Measurements from ENCODE around the gene SLPI.

Gene SLPI

DNA sequence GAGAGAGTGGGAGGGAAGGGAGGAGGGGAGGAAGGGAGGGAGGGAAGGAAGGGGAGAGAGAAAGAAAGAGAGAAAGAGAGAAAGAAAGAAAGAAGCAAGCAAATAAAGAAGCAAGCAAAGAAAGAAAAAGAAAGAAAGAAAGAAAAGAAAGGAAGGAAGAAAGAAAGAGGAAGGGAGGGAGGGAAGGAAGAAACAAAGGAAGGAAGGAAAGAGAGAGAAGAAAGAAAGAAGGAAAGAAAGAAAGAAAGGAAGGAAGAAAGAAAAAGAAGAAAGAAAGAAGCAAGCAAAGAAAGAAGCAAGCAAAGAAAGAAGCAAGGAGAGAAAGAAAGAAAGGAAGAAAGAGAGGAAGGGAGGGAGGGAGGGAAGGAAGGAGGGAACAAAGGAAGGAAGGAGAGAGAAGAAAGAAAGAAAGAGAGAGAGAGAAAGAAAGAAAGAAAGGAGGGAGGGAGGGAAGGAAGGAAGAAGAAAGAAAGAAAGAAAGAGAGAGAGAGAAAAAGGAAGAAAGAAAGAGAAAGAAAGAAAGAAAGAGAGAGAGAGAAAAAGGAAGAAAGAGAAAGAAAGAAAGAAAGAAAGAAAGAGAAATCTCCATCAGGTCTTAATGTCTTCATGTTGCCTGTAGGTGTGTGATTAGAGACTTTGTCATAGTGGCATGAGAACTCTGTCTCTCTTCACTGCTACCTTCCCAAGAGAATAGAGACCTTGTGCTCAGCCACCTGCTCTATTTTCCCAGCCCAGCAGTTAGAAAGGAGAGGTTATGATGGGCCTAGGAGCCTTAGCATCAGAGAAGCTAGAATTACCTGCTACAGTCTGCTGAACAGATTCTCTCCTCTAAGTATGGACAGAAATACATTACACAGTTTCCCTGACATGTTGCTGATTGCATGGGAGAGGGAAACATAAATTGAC lies 42.5 kb downstream of the SLPI start:
- no peak for DNase-seq

GRCh38 chr20:45209924-45210323 lies 44.4 kb downstream of the SLPI start:
- no peak for DNase-seq

DNA sequence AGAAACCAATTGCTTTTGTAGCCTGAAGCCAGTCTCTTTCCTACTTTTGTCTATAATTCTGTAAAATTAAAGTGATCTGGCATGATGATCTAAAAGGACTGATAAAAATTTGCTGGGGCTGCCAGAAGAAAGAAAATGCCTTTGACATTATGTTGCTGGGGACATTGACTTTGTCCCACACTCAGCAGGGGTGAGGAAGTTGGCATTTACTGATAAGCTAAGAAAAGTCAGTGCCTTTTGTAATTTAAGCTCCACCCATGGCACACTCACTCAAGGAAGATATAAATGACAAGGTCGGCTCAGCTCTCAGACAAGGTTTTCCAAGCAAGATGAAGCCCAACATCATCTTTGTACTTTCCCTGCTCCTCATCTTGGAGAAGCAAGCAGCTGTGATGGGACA lies 47.6 kb downstream of the SLPI start, which contains the start of gene SEMG1:
Gene SEMG1, plus strand, starts transcription at position 309 of the 400 bp plus-strand sequence. Its CDS starts 21 bp downstream, at position 330.
- no peak for DNase-seq

Data from NCI-H226 (cell line).